H1 (cell line): ENCODE results near the gene SFXN1. TPM values are rescaled to one million over a fixed set of nuclear protein-coding genes. Genes with fewer than 3 reads are reported as not detected.

Experiments used
- CTCF ChIA-PET: fragments of 300-600 bp; sonication (Branson Sonifier 250); formaldehyde crosslinking; loops from one replicate; lab custom pipeline; 2021; ENCODE audit not compliant: partially characterized antibody; lab: Charles Lee
- POLR2A ChIA-PET: fragments of 300-600 bp; sonication (Branson Sonifier 250); formaldehyde crosslinking; loops from one replicate; lab custom pipeline; 2021; ENCODE audit warnings: inconsistent platforms; ENCODE audit not compliant: partially characterized antibody; lab: Charles Lee
- DNase-seq, 2 experiments: peaks; one replicate each; pipeline versions ENCODE4 v3.0.0 to v3.0.0-alpha.2; 2010 to 2022; ENCODE audit warnings: low spot score in 2 of 2, low read depth in 1 of 2, mixed read lengths in 1 of 2
- FAIRE-seq: peaks from 2 replicates; lab custom pipeline; 2011; peaks lifted over from hg19 to GRCh38; lab: Jason Lieb, UNC
- H2AFZ ChIP-seq: 2 replicates; pipeline ENCODE4 v1.8.1; 2012; ENCODE audit warnings: low read length, inconsistent platforms
- H2AK5ac ChIP-seq: 2 replicates; pipeline ENCODE4 v1.6.1; 2013; ENCODE audit warnings: low read depth, low read length
- H2BK120ac ChIP-seq: replicated peaks from 2 replicates; pipeline ENCODE3; 2013; ENCODE audit warnings: low read depth, low read length, inconsistent platforms
- H2BK12ac ChIP-seq: 2 replicates; pipeline ENCODE4 v1.6.1; 2013; ENCODE audit warnings: low read depth, low read length
- H2BK15ac ChIP-seq: 2 replicates; pipeline ENCODE4 v1.6.1; 2013; ENCODE audit warnings: low read length
- H2BK20ac ChIP-seq: 2 replicates; pipeline ENCODE4 v1.6.1; 2013; ENCODE audit warnings: low read length
- H2BK5ac ChIP-seq: 2 replicates; pipeline ENCODE4 v1.6.1; 2013; ENCODE audit warnings: low read depth, low read length
- H3K14ac ChIP-seq: 2 replicates; pipeline ENCODE4 v1.6.1; 2013; ENCODE audit warnings: inconsistent platforms; ENCODE audit not compliant: insufficient read length
- H3K18ac ChIP-seq: 2 replicates; pipeline ENCODE4 v1.6.1; 2013; ENCODE audit warnings: low read length; ENCODE audit errors: extremely low read depth
- H3K23ac ChIP-seq: 2 replicates; pipeline ENCODE4 v1.6.1; 2013; ENCODE audit warnings: inconsistent platforms; ENCODE audit not compliant: insufficient read length
- H3K23me2 ChIP-seq: 2 replicates; pipeline ENCODE4 v1.6.1; 2013; ENCODE audit warnings: low read depth, low read length
- H3K27ac ChIP-seq: 2 replicates; pipeline ENCODE4 v1.6.1; 2011; ENCODE audit warnings: low read depth, low read length, inconsistent platforms
- H3K27me3 ChIP-seq, 4 experiments: replicated peaks in 1 of 4; 1 replicate in 1 of 4; 2 replicates in 3 of 4; pipeline versions ENCODE4 v1.6.1 to v1.8.1; 2011 to 2013; ENCODE audit warnings: low read length in 3 of 4, mild to moderate bottlenecking in 3 of 4, inconsistent platforms in 2 of 4, mixed read lengths in 2 of 4, moderate library complexity in 1 of 4; ENCODE audit not compliant: control insufficient read depth in 3 of 4, insufficient read depth in 3 of 4; ENCODE audit errors: extremely low read depth in 1 of 4
- H3K36me3 ChIP-seq, 4 experiments: 2 replicates each; pipeline versions ENCODE4 v1.6.1 to v1.8.1; 2011 to 2013; ENCODE audit warnings: mild to moderate bottlenecking in 4 of 4, low read length in 3 of 4, moderate library complexity in 2 of 4, control low read depth in 1 of 4, inconsistent platforms in 1 of 4; ENCODE audit not compliant: insufficient read depth in 4 of 4, control insufficient read depth in 2 of 4
- H3K4ac ChIP-seq: replicated peaks from 2 replicates; pipeline ENCODE3; 2013; ENCODE audit warnings: low read length, low read depth, mixed read lengths, inconsistent platforms; ENCODE audit not compliant: insufficient read length
- H3K4me1 ChIP-seq, 4 experiments: replicated peaks in 1 of 4; 1 replicate in 1 of 4; 2 replicates in 3 of 4; pipeline versions ENCODE4 v1.6.1 to v1.8.1; 2011 to 2013; ENCODE audit warnings: low read length in 3 of 4, inconsistent platforms in 2 of 4, mixed read lengths in 1 of 4; ENCODE audit not compliant: insufficient read depth in 4 of 4, control insufficient read depth in 3 of 4
- H3K4me2 ChIP-seq, 2 experiments: 2 replicates each; pipeline versions ENCODE4 v1.6.1 to v1.8.1; 2011 to 2013; ENCODE audit warnings: low read depth in 2 of 2, low read length in 2 of 2, control low read depth in 1 of 2, inconsistent platforms in 1 of 2, mild to moderate bottlenecking in 1 of 2; ENCODE audit not compliant: insufficient read depth in 1 of 2
- H3K4me3 ChIP-seq, 4 experiments: fragments of 200-600, 300-600 bp in 1 of 4; sonication (generic), shearing (Covaris generic), sonication (Bioruptor Twin) in 1 of 4; 2 replicates each; pipeline versions ENCODE4 v1.5.1 to v1.8.1; 2011 to 2016; ENCODE audit warnings: low read length in 4 of 4, low read depth in 3 of 4, control low read depth in 2 of 4, inconsistent platforms in 2 of 4, mild to moderate bottlenecking in 2 of 4, mixed read lengths in 1 of 4, moderate library complexity in 1 of 4; ENCODE audit not compliant: insufficient read depth in 2 of 4; ENCODE audit errors: extremely low read depth in 1 of 4
- H3K56ac ChIP-seq: replicated peaks from 2 replicates; pipeline ENCODE3; 2013; ENCODE audit warnings: low read depth, mild to moderate bottlenecking, mixed read lengths, low read length, inconsistent platforms; ENCODE audit not compliant: insufficient read length
- H3K79me1 ChIP-seq: 2 replicates; pipeline ENCODE4 v1.6.1; 2013; ENCODE audit warnings: low read depth, low read length, control low read depth
- H3K79me2 ChIP-seq, 2 experiments: 2 replicates each; pipeline versions ENCODE4 v1.6.1 to v1.8.1; 2012 to 2013; ENCODE audit warnings: low read length in 2 of 2, mild to moderate bottlenecking in 2 of 2, inconsistent platforms in 1 of 2; ENCODE audit not compliant: insufficient read depth in 2 of 2, control insufficient read depth in 1 of 2
- H3K9ac ChIP-seq, 4 experiments: replicated peaks in 1 of 4; 1 replicate in 1 of 4; 2 replicates in 3 of 4; pipeline versions ENCODE4 v1.6.1 to v1.8.1; 2011 to 2013; ENCODE audit warnings: low read depth in 3 of 4, low read length in 3 of 4, control low read depth in 2 of 4, mild to moderate bottlenecking in 2 of 4, moderate library complexity in 2 of 4, inconsistent platforms in 1 of 4; ENCODE audit errors: extremely low read depth in 1 of 4
- H3K9me3 ChIP-seq, 2 experiments: 2 replicates each; pipeline versions ENCODE4 v1.6.1 to v1.8.1; 2012 to 2013; ENCODE audit warnings: mild to moderate bottlenecking in 2 of 2, moderate library complexity in 2 of 2, control low read depth in 1 of 2, inconsistent platforms in 1 of 2, low read depth in 1 of 2, low read length in 1 of 2, mixed read lengths in 1 of 2; ENCODE audit not compliant: insufficient read depth in 2 of 2
- H4K20me1 ChIP-seq, 2 experiments: replicated peaks in 1 of 2; 2 replicates each; pipeline versions ENCODE3 to v1.8.1; 2011 to 2013; ENCODE audit warnings: inconsistent platforms in 2 of 2, low read length in 2 of 2, mild to moderate bottlenecking in 1 of 2; ENCODE audit not compliant: insufficient read depth in 2 of 2, control insufficient read depth in 1 of 2
- H4K5ac ChIP-seq: 2 replicates; pipeline ENCODE4 v1.6.1; 2013; ENCODE audit warnings: low read length, low read depth, mixed read lengths, inconsistent platforms; ENCODE audit not compliant: insufficient read length
- H4K8ac ChIP-seq: 2 replicates; pipeline ENCODE4 v1.8.0; 2013; ENCODE audit warnings: mild to moderate bottlenecking, moderate library complexity, low read length, inconsistent platforms; ENCODE audit not compliant: insufficient read depth; ENCODE audit errors: extremely low read depth
- H4K91ac ChIP-seq: replicated peaks from 2 replicates; pipeline ENCODE3; 2013; ENCODE audit warnings: low read length, mixed read lengths, inconsistent platforms; ENCODE audit not compliant: insufficient read length
- BRCA1 ChIP-seq: IDR thresholded peaks from 2 replicates; pipeline ENCODE4 v1.6.1; 2012; ENCODE audit warnings: low read depth, low read length, improper control_type of control experiment
- NRF1 ChIP-seq: IDR thresholded peaks from 2 replicates; pipeline ENCODE4 v1.6.1; 2011; ENCODE audit warnings: mild to moderate bottlenecking, low read depth, low read length, improper control_type of control experiment
- SP4 ChIP-seq: IDR thresholded peaks from 2 replicates; pipeline ENCODE4 v1.6.1; 2012; ENCODE audit warnings: low read length, inconsistent platforms
- WGBS, 2 experiments: shearing (Covaris generic) in 1 of 2; methylation state at CpG; one replicate each; pipeline versions ENCODE4 v1.1.6 to v1.1.7; 2013 to 2015; ENCODE audit warnings: low lambda C conversion rate in 2 of 2, mixed read lengths in 2 of 2, inconsistent platforms in 1 of 2, low coverage in 1 of 2, missing lambda C conversion rate in 1 of 2; ENCODE audit not compliant: insufficient replicate concordance in 2 of 2, insufficient coverage in 1 of 2, insufficient read length in 1 of 2; ENCODE audit errors: extremely low coverage in 1 of 2, missing lambda C conversion rate in 1 of 2; 5-methylcytosine and 5-hydroxymethylcytosine counted together
- polyA plus RNA-seq, 7 experiments: library from polyadenylated mRNA; depleted of rRNA in 3 of 7; stranded (reverse) in 5 of 7; unstranded in 2 of 7; fragments of >200 nt in 5 of 7; fragments of 200-250 nt in 2 of 7; gene quantifications; 1 replicate in 5 of 7; 2 replicates in 1 of 7; 4 replicates in 1 of 7; pipeline versions ENCODE4 v1.2.1 to v1.2.3, GENCODE V29; 2011 to 2013; ENCODE audit warnings: missing spikeins in 2 of 7, mixed read lengths in 2 of 7
- total RNA-seq: library from RNA; stranded (reverse); fragmentation: NEBNext Ultra II Directional; extraction: Animal tissue kit (Norgen Biotek cat#: 25700); gene quantifications from 2 replicates; pipeline ENCODE4 v1.2.1, GENCODE V29; 2021

The SFXN1 gene
- total and polyA plus RNA-seq, 2 of the 8 experiments (the other 6 are each of a cell fraction or from before 2014, with no cell fraction given) = 72.7 to 97.6 TPM

GRCh38 chr5:175576591-175576990 is 98.2 kb downstream of the SFXN1 start:
- Histone ChIP-seq H3K36me3 (no peaks in the 10 kb centered on the region), H3K4me1 (peaks cover 4 to 7% (median 6%) of the 10 kb centered on the region in 4 experiments; a peak in 6 of 7 replicates), H3K9ac (no peak overlapping the region), H2AK5ac (no peak overlapping the region), H3K27ac (no peak overlapping the region), H2BK15ac (no peak overlapping the region), H2BK20ac (peak overlapping the region; percentile 64; the same call in 1 of the 2 replicates), H3K14ac (no peak overlapping the region), H4K8ac (peak overlapping the region; percentile 18; the same call in 1 of the 2 replicates), H4K5ac (no peak overlapping the region), H3K4me2 (no peak overlapping the region), H2BK12ac (no peak overlapping the region), H3K23me2 (peaks cover 3% of the 10 kb centered on the region), H3K4ac (no peak overlapping the region), H4K20me1 (no peaks in the 10 kb centered on the region), H2BK120ac (no peak overlapping the region), H3K79me2 (no peaks in the 10 kb centered on the region), H2BK5ac (no peak overlapping the region), H3K9me3 (no peaks in the 10 kb centered on the region), H3K27me3 (peaks cover 0 to 4% (median 0%) of the 10 kb centered on the region in 4 experiments; a peak in 2 of 7 replicates), H3K23ac (no peak overlapping the region), H3K56ac (no peak overlapping the region), H2AFZ (no peak overlapping the region), H3K4me3 (no peak overlapping the region), H3K79me1 (no peaks in the 10 kb centered on the region), H3K18ac (no peak overlapping the region), H4K91ac (no peak overlapping the region)
- 98% methylated on average over 6 of the region's 6 CpGs; no CpG with 5 or more reads in 1 of the 2 experiments for WGBS, 2 experiments
- FAIRE-seq = no peak
- ChIA-PET CTCF (interaction anchor here (0.7 to 1.1 kb wide), 2 partner anchors 39 to 142 kb away, joined by 3 to 4 read pairs; no protein-coding TSS in a partner anchor), POLR2A (interaction anchor here (0.6 kb wide), 1 partner anchor 35 kb away, joined by 3 read pairs; no protein-coding TSS in a partner anchor)
- TF ChIP-seq BRCA1 = no peak
- TF ChIP-seq SP4 = no peak
- no peak for TF ChIP-seq NRF1
- no peak for DNase-seq

Other genes with a start within 250 kb of the SFXN1 start
- gene DRD1, start 34.4 kb upstream of the SFXN1 start, total RNA-seq = 0.08 and 0.19 TPM in 2 replicates
- 0.03 and 0.05 TPM in 2 replicates for gene DRD1, start 34.4 kb upstream of the SFXN1 start, polyA plus RNA-seq (2011; rRNA removed)
- 8.1 and 9.3 TPM in 2 replicates for gene HRH2, start 179.5 kb downstream of the SFXN1 start, total RNA-seq
- gene HRH2, start 179.5 kb downstream of the SFXN1 start, polyA plus RNA-seq (2011; rRNA removed) = 7.8 and 10.2 TPM in 2 replicates